WI38 (cell line): Measurements from ENCODE around the gene C1QTNF5.
A peak's percentile ranks its signal among the peaks of the same experiment; 100 is the strongest.

Experiments
- H3K4me3 ChIP-seq: 2 replicates; pipeline ENCODE4 v1.5.1; 2011; ENCODE audit warnings: low read depth, mild to moderate bottlenecking, control low read depth, low read length
- TF ChIP-seq, protein P1 (sequence below): IDR thresholded peaks from 2 replicates; pipeline ENCODE4 v1.5.1; 2012; ENCODE audit warnings: low read depth, mild to moderate bottlenecking, control low read depth, low read length

C1QTNF5 gene

DNA sequence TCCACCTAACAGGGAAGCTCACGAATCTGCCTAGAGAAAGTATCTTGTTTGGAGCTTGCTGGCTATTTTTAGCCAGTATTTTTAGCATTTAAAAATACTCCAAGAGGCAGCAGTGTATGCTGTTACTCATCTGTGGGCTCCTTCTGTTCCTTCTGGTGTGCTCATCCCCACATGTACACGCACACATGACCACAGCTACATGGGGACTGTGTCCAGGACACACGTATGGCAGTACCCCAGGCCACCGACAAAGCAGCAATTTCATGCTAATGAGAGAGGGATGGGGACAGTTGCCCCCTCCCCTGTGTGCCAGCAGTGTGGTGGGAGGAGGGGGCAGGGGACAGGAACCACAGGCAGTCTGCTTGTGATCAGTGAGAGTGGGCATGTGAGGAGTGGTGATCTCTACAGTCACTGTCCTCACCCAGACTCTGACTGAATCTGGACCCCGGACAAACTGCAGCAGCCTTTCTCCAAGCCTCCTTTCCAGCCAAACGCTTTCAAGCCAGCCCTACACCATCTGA is 24.4 kb upstream of the C1QTNF5 start:
- no peak overlapping the region for H3K4me3 ChIP-seq
- TF ChIP-seq, protein P1, sequence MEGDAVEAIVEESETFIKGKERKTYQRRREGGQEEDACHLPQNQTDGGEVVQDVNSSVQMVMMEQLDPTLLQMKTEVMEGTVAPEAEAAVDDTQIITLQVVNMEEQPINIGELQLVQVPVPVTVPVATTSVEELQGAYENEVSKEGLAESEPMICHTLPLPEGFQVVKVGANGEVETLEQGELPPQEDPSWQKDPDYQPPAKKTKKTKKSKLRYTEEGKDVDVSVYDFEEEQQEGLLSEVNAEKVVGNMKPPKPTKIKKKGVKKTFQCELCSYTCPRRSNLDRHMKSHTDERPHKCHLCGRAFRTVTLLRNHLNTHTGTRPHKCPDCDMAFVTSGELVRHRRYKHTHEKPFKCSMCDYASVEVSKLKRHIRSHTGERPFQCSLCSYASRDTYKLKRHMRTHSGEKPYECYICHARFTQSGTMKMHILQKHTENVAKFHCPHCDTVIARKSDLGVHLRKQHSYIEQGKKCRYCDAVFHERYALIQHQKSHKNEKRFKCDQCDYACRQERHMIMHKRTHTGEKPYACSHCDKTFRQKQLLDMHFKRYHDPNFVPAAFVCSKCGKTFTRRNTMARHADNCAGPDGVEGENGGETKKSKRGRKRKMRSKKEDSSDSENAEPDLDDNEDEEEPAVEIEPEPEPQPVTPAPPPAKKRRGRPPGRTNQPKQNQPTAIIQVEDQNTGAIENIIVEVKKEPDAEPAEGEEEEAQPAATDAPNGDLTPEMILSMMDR = no peak

DNA sequence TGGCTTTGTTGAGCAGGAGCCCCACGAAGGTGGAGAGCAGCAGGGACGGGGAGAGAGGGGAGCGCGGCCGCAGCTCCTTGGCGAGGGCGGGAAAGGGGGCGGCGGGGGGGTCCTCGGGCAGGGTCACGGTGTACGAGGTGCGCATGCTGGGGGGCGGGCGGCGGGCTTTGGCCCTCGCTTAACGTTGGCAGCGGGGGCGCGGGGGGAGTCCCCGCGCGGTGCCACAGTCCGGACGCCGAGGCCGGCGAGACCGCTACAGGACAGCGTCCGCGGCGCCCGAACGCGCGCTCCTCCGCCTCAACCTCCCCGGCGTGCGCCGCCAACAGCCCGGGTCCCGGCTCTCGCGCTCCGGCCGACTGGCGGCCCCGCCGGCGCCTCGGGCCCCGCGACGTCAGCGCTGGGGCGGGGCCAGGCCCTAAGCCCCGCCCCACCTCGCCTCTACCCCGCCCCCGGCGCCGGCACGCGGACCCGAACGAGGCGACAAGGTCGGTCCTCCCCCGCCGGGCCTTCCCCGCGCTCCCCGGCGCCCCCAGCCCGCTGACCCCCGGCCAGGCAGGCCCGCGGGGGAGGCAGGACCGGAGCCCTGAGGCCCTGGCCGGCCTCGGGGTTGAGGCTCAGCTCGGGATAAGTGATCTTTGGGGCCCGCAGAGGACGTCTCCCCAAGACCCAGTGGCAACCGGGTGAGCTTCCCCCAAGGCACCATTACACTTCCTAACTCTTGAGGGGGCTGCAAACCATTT is 23.3 kb upstream of the C1QTNF5 start:
- peak overlapping the region; percentile 34; the same call in 1 of the 2 replicates for H3K4me3 ChIP-seq
- TF ChIP-seq, protein P1 = no peak

DNA sequence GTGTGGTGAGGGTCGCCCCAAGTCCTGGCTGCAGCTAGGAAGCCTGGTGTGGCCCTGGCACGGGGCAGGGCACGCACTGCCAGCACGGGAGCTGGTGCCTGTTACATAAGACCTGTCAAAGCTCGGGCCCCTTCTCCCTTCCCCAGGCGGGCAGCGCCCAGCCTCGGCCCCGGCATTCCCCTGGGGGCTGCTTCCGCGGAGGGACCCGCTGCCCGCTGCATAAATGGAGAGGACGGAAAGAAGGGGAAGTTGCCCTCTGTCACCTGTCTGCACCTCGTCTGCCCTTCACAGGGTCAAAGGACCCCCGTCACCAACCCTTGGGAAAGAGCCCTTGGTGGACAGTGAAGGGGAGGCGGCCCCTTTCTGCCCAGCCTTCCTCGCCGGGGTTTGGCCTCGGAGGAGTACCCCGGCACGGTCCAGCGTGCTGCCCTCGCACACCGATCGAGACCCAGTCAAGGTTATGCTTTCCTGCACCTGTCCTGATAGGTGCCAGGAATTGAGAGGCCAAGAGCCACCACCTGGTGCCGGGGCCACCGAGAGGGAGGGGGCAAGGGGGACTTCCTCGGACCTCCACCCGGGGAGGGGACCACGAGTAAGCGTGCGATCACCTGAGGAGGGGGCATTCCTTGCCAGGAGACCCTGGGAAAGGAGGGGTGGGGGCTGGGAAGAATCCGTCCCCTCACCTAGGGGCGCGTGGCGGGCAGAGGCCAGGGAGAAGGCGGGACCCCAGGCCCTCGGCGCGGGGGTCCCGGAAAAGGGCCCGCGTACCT is 22.6 kb upstream of the C1QTNF5 start:
- TF ChIP-seq, protein P1 = no peak
- no peak overlapping the region for H3K4me3 ChIP-seq

DNA sequence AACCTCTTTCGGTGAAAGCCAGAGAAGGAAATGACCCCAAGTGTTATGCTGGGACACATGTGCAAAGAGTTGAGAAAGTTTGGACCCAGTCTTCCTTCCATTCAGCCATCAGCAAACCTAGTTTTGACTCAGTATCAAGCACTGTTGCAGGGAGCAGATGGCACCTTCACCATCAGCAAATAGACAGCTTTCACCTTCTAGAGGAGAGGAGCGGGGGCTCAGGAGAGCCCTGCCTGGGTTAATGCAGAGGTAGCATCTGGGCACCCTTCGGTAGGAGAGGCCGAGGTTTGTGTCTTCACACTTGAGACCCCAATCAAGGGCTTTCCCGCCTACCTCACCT is 22.0 kb upstream of the C1QTNF5 start:
- TF ChIP-seq, protein P1 = no peak
- no peak overlapping the region for H3K4me3 ChIP-seq

DNA sequence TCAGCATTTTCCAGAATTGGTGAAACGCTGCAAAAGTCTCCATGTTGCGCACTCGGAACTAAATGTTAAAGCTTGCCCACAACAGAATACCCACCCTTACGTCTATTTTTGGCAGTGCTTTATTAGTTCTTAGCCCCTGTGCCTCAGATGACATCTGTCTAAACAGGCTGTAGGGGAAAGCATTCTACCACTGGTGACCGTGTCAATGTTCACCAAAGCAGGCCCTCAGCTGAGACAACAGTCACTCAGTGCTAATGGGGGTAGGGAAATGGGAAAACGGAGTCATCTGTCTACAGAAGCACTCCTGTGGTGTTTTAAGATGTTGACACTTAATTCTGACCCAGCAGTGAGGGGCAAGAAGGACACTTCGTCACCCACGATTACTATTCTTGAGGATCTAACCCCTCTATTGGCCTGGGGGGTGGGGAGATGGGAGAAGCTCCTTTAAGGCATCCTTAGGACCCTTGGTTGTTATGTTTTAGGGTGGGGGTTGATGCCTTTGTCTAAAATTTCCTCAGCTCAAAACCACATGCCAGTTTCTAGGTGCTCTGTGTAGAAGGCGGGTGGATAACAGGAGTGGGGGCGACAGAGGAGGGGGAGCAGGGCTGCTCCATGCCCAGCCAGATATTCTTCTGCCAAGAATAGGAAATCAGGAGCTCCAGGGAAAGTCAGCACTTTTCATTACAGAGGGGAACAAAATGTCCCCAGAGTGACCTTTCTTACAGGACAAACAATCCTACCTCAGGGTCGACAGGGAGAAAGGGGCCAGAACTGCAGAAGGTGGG is 21.4 kb upstream of the C1QTNF5 start:
- H3K4me3 ChIP-seq = no peak overlapping the region

DNA sequence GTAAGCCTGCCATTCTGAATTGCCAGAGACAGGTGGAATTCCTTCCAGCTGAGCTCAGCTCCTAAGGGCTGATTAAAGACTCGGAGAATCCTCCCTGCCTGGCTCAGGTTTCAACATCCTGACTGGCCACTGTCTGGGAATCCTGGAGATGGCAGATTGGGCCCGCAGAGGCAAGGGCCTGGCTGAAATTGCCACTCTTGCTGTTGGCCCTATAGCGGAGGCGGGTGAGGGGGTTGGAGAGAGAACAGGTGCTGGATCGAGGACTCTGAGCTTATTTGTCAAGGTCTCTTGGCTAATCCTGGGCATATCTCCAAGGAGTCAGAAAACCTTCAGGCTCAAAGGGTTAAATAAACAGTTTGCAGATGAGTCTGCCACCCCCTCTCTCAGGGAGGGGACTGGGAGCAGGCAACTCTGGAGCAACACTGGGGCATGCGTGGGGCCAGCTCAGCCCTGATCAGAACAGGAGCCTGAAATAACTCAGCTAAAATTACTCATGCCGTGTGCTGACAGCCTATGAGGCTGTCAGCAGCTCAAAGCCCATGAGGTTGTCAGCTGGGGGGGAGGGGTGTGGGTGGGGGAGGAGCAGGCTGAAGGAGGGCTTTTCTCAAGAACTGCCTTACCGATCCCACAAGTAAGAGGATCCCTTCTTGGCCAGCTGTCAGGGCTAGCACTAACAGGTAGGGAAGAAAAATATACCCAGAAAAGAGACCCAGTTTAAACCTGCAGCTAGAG is 20.5 kb upstream of the C1QTNF5 start:
- TF ChIP-seq, protein P1 = no peak
- H3K4me3 ChIP-seq = no peak overlapping the region

More for the DNA sequence above, 21.4 kb upstream of the C1QTNF5 start:
- TF ChIP-seq, protein P1 = no peak
